ENCODE measurements around the gene UROC1. TPM values are rescaled to one million over a fixed set of nuclear protein-coding genes. Genes with fewer than 3 reads are reported as not detected.
A peak's percentile ranks its signal among the peaks of the same experiment; 100 is the strongest.

UROC1 gene
- total and polyA plus RNA-seq, 8 donors = 0.08 to 0.24 (median 0.13) TPM; not detected in 3

DNA sequence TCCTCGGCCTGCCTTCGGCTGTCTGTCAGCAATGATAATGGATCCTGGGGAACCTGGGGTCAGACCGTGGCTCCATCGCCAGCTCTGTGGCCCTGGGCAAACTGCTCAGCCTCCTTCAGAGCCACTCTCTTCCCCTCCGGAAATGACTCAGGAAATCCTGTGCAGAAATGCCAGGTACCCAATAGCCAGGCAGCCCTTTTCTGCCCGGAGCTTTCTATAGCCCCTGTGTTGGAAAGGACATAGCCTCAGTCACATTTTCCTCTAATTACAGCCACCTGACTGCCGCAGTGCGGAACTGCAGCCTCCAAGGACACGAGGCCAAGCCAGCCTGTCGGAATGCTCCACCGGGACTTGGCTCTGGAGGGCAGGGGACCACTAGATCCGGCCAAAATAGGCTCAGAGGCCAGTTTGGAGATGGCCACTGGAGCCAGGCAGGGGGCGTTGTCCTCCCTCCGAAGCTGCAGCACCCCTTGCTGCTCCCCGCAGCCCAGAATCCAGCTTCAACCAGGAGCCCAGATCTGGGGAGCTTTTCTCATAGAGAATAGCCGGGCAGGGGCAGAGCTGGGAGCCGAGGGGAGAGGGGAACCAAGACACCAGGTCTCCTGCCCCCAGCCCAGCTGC, 30.3 kb downstream of the UROC1 start:
- Histone ChIP-seq H3K9me3 (no peaks in the 10 kb centered on the region), H3K4me3 (no peak overlapping the region), H3K36me3 (no peaks in the 10 kb centered on the region), H3K27me3 (no peaks in the 10 kb centered on the region), H3K27ac (peak overlapping the region in 1 of 2 donors; percentile 41), H3K4me1 (peaks cover 0 to 24% of the 10 kb centered on the region in 2 donors)
- intact Hi-C loops (cut with DNase I) = no loop called here
- TF ChIP-seq, protein P1, sequence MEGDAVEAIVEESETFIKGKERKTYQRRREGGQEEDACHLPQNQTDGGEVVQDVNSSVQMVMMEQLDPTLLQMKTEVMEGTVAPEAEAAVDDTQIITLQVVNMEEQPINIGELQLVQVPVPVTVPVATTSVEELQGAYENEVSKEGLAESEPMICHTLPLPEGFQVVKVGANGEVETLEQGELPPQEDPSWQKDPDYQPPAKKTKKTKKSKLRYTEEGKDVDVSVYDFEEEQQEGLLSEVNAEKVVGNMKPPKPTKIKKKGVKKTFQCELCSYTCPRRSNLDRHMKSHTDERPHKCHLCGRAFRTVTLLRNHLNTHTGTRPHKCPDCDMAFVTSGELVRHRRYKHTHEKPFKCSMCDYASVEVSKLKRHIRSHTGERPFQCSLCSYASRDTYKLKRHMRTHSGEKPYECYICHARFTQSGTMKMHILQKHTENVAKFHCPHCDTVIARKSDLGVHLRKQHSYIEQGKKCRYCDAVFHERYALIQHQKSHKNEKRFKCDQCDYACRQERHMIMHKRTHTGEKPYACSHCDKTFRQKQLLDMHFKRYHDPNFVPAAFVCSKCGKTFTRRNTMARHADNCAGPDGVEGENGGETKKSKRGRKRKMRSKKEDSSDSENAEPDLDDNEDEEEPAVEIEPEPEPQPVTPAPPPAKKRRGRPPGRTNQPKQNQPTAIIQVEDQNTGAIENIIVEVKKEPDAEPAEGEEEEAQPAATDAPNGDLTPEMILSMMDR (IDR thresholded peaks at IDR 0.05) = peak in 1 of 2 donors; percentile 14
- DNase-seq = peak in 1 of 4 donors; percentile 77
- peak; percentile 45 for ATAC-seq

DNA sequence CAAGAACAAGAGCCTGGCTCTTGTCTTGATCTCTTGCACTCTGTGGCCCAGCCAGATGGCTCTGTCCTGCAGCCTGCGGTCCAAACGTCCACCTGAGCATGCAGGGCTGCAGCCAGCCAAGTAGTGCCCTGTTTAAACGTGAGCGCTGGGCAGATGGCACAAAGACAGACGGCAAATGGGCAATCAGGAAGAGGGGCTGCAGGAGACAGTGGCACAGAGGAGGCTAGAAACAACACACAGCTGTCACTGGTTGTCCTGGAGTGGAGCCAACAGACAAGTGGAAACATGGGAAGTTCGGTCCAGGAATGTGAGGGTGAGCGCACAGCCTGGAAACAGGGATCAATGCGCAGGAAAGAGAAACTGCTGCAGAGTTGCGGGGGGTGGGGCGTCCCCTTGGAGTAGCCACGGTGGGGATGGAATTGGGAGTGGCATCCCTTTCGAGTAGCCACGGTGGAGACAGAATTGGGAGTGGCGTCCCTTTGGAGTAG, 31.2 kb downstream of the UROC1 start:
- H3K9me3 ChIP-seq = no peaks in the 10 kb centered on the region
- intact Hi-C loops (cut with DNase I) = no loop called here
- H3K27me3 ChIP-seq = no peaks in the 10 kb centered on the region
- H3K4me1 ChIP-seq = peaks cover 0 to 23% of the 10 kb centered on the region in 2 donors
- H3K4me3 ChIP-seq = no peak overlapping the region
- H3K36me3 ChIP-seq = no peaks in the 10 kb centered on the region
- DNase-seq (peak in 1 of 4 donors; percentile 21), ATAC-seq (no peak)
- TF ChIP-seq, protein P1 (IDR thresholded peaks at IDR 0.05) = no peak
- H3K27ac ChIP-seq = peak overlapping the region in 1 of 2 donors; percentile 41

DNA sequence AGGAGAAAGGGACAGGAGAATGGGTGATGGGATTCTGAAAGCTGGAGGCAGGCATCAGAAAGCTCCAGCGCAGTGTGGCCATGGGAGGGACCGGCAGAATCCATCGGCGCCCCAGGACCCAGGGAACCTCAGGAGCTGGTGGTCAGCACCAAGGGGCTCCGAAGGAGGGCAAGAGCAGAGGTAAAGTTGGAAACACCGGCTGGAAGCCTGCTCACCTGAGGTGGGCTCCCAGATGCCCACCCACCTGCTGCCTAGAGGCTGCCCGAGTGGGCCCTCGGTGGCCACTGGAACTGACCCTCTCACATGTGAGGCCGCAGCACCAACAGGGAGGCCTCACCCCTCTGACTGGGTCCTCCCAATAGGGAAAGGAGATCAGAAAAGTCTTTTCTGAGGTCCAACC, 31.6 kb downstream of the UROC1 start:
- intact Hi-C loops (cut with DNase I) = no loop called here
- no peaks in the 10 kb centered on the region for H3K27me3 ChIP-seq
- no peaks in the 10 kb centered on the region for H3K36me3 ChIP-seq
- no peaks in the 10 kb centered on the region for H3K9me3 ChIP-seq
- ATAC-seq (no peak), DNase-seq (peak in 1 of 4 donors; percentile 46)
- no peak overlapping the region for H3K4me3 ChIP-seq
- H3K4me1 ChIP-seq = peaks cover 0 to 19% of the 10 kb centered on the region in 2 donors
- TF ChIP-seq, protein P1 (IDR thresholded peaks at IDR 0.05) = no peak
- H3K27ac ChIP-seq = no peak overlapping the region

DNA sequence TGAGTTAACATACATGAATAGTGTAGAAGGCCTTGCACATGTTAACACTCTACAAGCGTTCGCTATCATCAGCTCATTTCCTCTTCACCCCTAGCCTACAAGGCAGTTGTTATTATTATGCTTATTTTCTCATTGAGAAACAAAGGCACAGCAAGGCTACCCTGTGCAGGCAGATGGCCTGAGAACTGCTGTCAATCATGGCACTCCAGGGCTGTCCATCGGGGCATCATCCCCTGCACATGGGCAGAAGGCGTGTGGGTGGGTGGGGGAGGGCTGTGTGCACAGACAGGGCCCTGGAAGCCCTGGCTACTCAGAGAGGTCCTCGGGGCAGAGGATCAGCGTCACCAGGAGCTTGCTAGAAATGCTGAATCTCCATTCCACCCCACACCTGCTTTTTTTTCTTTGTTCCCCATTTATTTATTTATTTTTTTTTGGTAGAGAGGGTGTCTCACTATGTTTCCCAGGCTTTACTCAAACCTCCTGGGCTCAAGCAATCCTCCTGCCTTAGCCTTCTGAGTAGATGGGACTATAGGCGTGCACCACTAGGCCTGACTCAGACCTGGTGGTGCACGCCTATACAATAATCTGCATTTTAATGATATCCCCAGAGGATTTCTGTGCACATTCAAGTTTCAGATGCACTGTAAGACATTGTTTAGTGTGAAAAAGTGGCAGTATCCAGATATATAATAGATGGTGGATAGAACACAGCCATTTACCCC, 32.2 kb downstream of the UROC1 start:
- no peak overlapping the region for H3K27ac ChIP-seq
- TF ChIP-seq, protein P1 (IDR thresholded peaks at IDR 0.05) = no peak
- no peaks in the 10 kb centered on the region for H3K27me3 ChIP-seq
- ATAC-seq = no peak
- DNase-seq = peak in 1 of 4 donors; percentile 14
- H3K36me3 ChIP-seq = no peaks in the 10 kb centered on the region
- intact Hi-C loops (cut with DNase I) = no loop called here
- H3K9me3 ChIP-seq = no peaks in the 10 kb centered on the region
- H3K4me1 ChIP-seq = peaks cover 0 to 15% of the 10 kb centered on the region in 2 donors
- H3K4me3 ChIP-seq = no peak overlapping the region

DNA sequence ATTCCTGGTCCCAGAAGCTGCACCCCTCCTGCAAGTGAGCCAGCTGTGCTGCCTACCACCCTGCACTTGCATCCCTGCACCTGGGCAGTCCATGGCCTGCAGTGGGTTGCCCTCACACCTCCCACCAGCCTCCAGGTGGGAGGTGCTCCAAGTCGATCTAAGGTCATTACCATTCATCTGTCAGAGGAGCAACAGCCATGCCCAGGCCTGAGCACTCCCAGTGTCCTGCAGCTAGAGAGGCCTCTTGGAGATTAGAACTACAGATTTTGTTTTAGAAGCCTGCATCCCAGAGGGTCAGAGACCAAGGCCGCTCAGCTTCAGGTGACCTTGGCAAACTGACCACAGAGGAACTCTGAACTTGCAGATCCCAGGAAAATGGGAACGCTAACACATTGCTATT, 32.9 kb downstream of the UROC1 start:
- H3K27ac ChIP-seq = no peak overlapping the region
- ATAC-seq = no peak
- H3K27me3 ChIP-seq = no peaks in the 10 kb centered on the region
- H3K4me3 ChIP-seq = no peak overlapping the region
- no peaks in the 10 kb centered on the region for H3K9me3 ChIP-seq
- TF ChIP-seq, protein P1 (IDR thresholded peaks at IDR 0.05) = no peak
- no peaks in the 10 kb centered on the region for H3K36me3 ChIP-seq
- intact Hi-C loops (cut with DNase I) = no loop called here
- peak in 1 of 4 donors; percentile 28 for DNase-seq
- peaks cover 0 to 15% of the 10 kb centered on the region in 2 donors for H3K4me1 ChIP-seq
